Gastrocnemius medialis (tissue), 4 donors: Measurements from ENCODE around the gene SLC16A7.

Experiments used
- POLR2A ChIP-seq, 2 donors: fragments of 450-650 bp; IDR thresholded peaks; one replicate each; pipeline ENCODE4 v1.6.1; 2017; ENCODE audit warnings: antibody characterized with exemption in 2 of 2, mild to moderate bottlenecking in 2 of 2, moderate library complexity in 2 of 2
- TF ChIP-seq, protein P1 (sequence below), 5 experiments: fragments of 450-650 bp in 3 of 5; fragments of 200-600 bp in 2 of 5; sonication (generic) in 2 of 5; IDR thresholded peaks in 4 of 5; conservative IDR thresholded peaks in 1 of 5; 1 replicate in 4 of 5; 2 replicates in 1 of 5; pipeline ENCODE4 v1.5.1; 2016 to 2019; ENCODE audit warnings: antibody characterized with exemption in 5 of 5, mild to moderate bottlenecking in 3 of 5, moderate library complexity in 3 of 5

DNA sequence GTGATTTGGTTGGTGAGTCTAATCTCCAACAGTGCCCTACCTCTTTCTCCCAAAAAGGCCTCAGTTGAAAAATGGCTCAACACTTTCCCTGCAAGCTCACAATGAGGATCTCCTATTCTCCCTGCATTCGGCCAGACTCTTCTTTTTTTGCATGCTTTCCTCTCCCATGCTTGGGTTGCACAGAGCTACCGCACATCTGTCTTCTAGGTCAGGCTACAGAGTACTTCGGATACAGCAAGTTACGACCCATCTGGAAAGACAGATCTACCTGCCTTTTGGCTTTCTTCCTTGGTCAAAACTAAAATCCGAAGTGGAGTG lies 305 bp upstream of the SLC16A7 start:
- TF ChIP-seq, protein P1, sequence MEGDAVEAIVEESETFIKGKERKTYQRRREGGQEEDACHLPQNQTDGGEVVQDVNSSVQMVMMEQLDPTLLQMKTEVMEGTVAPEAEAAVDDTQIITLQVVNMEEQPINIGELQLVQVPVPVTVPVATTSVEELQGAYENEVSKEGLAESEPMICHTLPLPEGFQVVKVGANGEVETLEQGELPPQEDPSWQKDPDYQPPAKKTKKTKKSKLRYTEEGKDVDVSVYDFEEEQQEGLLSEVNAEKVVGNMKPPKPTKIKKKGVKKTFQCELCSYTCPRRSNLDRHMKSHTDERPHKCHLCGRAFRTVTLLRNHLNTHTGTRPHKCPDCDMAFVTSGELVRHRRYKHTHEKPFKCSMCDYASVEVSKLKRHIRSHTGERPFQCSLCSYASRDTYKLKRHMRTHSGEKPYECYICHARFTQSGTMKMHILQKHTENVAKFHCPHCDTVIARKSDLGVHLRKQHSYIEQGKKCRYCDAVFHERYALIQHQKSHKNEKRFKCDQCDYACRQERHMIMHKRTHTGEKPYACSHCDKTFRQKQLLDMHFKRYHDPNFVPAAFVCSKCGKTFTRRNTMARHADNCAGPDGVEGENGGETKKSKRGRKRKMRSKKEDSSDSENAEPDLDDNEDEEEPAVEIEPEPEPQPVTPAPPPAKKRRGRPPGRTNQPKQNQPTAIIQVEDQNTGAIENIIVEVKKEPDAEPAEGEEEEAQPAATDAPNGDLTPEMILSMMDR (IDR thresholded peaks at IDR 0.05 in 4 of 5, conservative IDR thresholded peaks at IDR 0.05 in 1 of 5) = no peak
- no peak for TF ChIP-seq POLR2A (IDR thresholded peaks at IDR 0.05)
